ENCODE data around the gene OSBPL3. TPM values are rescaled to one million over a fixed set of nuclear protein-coding genes. Genes with fewer than 3 reads are reported as not detected.

The OSBPL3 gene
- total and polyA plus RNA-seq, 2 donors (not counting 1 experiment from before 2014, with no cell fraction given) = 22.7 to 70.2 TPM

DNA sequence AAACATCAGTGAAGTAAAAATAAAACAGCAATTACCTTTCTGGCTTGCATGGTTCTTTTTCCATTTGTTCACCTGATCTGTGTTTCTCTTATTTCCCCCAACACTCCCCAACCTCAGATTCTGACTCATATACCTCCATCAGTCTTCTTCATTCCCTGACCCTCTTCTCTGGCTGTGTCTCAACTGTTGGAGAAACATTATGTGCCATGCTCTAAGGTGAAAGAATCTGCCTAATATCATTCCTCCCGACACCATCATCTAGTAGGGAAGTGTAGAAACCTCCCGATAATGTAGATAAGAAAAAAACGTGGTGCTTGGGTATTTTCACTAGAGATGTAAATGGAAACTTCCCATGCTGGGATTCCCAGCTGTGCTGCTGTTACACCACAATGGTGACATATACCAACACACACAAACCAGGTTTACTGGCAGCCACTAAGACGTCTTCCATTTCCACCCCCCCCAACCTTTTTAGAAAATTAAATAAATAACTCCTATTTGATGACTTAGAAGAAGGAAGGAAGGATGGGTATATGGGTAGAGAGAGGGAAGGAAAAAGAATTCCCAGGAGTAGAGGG is 63.4 kb downstream of the OSBPL3 start:
- Histone ChIP-seq H3K4me3 (replicated peaks in 1 of 4; ENCODE audit: control extremely low read depth in 1 of 4, insufficient read depth in 1 of 4, low read depth in 3 of 4, low read length in 4 of 4) (no peak overlapping the region), H3K79me2 (ENCODE audit: control insufficient read depth, insufficient read depth, low read length) (peaks cover 50% of the 10 kb centered on the region), H3K9ac (ENCODE audit: insufficient read depth, low read length) (no peak overlapping the region), H4K20me1 (ENCODE audit: control insufficient read depth, extremely low read depth, insufficient read depth, low read length) (no peaks in the 10 kb centered on the region), H2AFZ (ENCODE audit: low read length) (no peak overlapping the region), H3K9me3 (ENCODE audit: control insufficient read depth, insufficient read depth, low read depth, low read length) (no peaks in the 10 kb centered on the region), H3K27ac (ENCODE audit: insufficient read depth, low read length) (no peak overlapping the region), H3K4me1 (ENCODE audit: control insufficient read depth, extremely low read depth, insufficient read depth, low read length) (peaks cover 9% of the 10 kb centered on the region), H3K27me3 (ENCODE audit: control insufficient read depth, insufficient read depth, low read length) (no peaks in the 10 kb centered on the region), H3K36me3 (ENCODE audit: control insufficient read depth, insufficient read depth, low read length) (no peaks in the 10 kb centered on the region), H3K4me2 (ENCODE audit: extremely low read depth, insufficient read depth, low read length) (no peak overlapping the region)
- TF ChIP-seq, protein P1, sequence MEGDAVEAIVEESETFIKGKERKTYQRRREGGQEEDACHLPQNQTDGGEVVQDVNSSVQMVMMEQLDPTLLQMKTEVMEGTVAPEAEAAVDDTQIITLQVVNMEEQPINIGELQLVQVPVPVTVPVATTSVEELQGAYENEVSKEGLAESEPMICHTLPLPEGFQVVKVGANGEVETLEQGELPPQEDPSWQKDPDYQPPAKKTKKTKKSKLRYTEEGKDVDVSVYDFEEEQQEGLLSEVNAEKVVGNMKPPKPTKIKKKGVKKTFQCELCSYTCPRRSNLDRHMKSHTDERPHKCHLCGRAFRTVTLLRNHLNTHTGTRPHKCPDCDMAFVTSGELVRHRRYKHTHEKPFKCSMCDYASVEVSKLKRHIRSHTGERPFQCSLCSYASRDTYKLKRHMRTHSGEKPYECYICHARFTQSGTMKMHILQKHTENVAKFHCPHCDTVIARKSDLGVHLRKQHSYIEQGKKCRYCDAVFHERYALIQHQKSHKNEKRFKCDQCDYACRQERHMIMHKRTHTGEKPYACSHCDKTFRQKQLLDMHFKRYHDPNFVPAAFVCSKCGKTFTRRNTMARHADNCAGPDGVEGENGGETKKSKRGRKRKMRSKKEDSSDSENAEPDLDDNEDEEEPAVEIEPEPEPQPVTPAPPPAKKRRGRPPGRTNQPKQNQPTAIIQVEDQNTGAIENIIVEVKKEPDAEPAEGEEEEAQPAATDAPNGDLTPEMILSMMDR (conservative IDR thresholded peaks at IDR 0.05 in 1 of 2, IDR thresholded peaks at IDR 0.05 in 1 of 2; ENCODE audit: low read depth in 1 of 2, low read length in 2 of 2) = no peak
- no peak for TF ChIP-seq EZH2 (IDR thresholded peaks at IDR 0.05; ENCODE audit: low read length, missing control alignments)
- peak in 1 of 2 donors; percentile 59 for DNase-seq (ENCODE audit: low read depth in 2 of 2)

DNA sequence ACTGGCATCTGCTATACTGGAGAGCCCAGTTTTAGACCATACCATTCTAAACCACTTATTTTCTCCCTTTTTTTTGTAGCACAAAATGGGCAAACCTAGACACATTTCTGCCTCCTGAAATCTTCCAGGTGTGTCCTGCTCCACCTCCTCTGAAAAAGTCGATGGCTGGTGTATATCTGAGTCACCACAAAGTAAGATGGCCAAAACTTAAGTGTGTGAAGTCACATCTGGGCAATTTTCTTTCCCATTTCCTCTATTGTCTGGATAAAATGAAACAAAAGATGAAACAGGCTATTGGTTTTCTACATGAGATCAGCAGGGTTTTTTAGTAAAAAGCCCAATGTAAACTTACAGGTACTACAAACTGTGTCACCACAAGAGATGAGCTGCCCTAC is 65.5 kb downstream of the OSBPL3 start:
- no peak overlapping the region for H3K4me2 ChIP-seq (ENCODE audit: extremely low read depth, insufficient read depth, low read length)
- no peaks in the 10 kb centered on the region for H4K20me1 ChIP-seq (ENCODE audit: control insufficient read depth, extremely low read depth, insufficient read depth, low read length)
- peaks cover 5% of the 10 kb centered on the region for H3K4me1 ChIP-seq (ENCODE audit: control insufficient read depth, extremely low read depth, insufficient read depth, low read length)
- H3K9ac ChIP-seq (ENCODE audit: insufficient read depth, low read length) = no peak overlapping the region
- no peak for TF ChIP-seq EZH2 (IDR thresholded peaks at IDR 0.05; ENCODE audit: low read length, missing control alignments)
- TF ChIP-seq, protein P1 (conservative IDR thresholded peaks at IDR 0.05 in 1 of 2, IDR thresholded peaks at IDR 0.05 in 1 of 2; ENCODE audit: low read depth in 1 of 2, low read length in 2 of 2) = no peak
- no peak overlapping the region for H3K27ac ChIP-seq (ENCODE audit: insufficient read depth, low read length)
- DNase-seq (ENCODE audit: low read depth in 2 of 2) = no peak
- H3K27me3 ChIP-seq (ENCODE audit: control insufficient read depth, insufficient read depth, low read length) = no peaks in the 10 kb centered on the region
- H2AFZ ChIP-seq (ENCODE audit: low read length) = no peak overlapping the region
- H3K36me3 ChIP-seq (ENCODE audit: control insufficient read depth, insufficient read depth, low read length) = no peaks in the 10 kb centered on the region
- H3K79me2 ChIP-seq (ENCODE audit: control insufficient read depth, insufficient read depth, low read length) = peaks cover 46% of the 10 kb centered on the region
- H3K4me3 ChIP-seq (replicated peaks in 1 of 4; ENCODE audit: control extremely low read depth in 1 of 4, insufficient read depth in 1 of 4, low read depth in 3 of 4, low read length in 4 of 4) = no peak overlapping the region
- H3K9me3 ChIP-seq (ENCODE audit: control insufficient read depth, insufficient read depth, low read depth, low read length) = no peaks in the 10 kb centered on the region

DNA sequence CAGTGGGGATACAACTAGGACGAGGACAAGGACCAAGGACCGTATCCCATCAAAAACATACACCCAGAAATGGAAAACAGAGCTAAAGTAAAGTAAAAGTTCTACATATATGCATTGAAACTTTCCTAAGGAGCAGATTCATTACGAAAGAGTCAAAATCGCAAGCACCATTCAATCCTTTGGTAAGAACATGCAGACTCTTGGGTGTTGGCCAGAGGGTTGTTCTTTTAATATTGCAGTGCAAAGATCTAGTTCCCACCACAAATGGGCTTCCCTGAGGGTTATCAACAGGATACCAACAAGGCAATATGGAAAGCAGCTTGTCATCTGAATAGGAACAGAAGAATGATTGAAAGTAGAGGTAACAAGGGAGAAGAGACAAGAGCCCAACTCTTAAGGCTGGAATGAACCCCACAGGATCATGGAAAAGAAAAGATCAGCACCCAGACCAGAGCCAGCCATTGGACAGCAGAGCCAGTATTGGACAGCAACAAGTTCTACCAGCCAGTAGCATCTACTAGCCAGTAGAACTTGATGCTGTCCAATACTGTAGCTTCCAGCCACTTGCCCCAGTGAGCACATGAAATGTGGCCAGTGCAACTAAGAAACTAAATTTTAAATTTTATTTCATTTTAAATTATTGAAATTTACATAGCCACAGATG is 66.0 kb downstream of the OSBPL3 start:
- DNase-seq (ENCODE audit: low read depth in 2 of 2) = peak in 1 of 2 donors; percentile 35
- Histone ChIP-seq H3K4me1 (ENCODE audit: control insufficient read depth, extremely low read depth, insufficient read depth, low read length) (peaks cover 5% of the 10 kb centered on the region), H2AFZ (ENCODE audit: low read length) (no peak overlapping the region), H3K4me2 (ENCODE audit: extremely low read depth, insufficient read depth, low read length) (no peak overlapping the region), H3K4me3 (replicated peaks in 1 of 4; ENCODE audit: control extremely low read depth in 1 of 4, insufficient read depth in 1 of 4, low read depth in 3 of 4, low read length in 4 of 4) (no peak overlapping the region), H3K27ac (ENCODE audit: insufficient read depth, low read length) (no peak overlapping the region), H3K9me3 (ENCODE audit: control insufficient read depth, insufficient read depth, low read depth, low read length) (no peaks in the 10 kb centered on the region), H3K36me3 (ENCODE audit: control insufficient read depth, insufficient read depth, low read length) (no peaks in the 10 kb centered on the region), H3K79me2 (ENCODE audit: control insufficient read depth, insufficient read depth, low read length) (peaks cover 43% of the 10 kb centered on the region), H3K9ac (ENCODE audit: insufficient read depth, low read length) (no peak overlapping the region), H4K20me1 (ENCODE audit: control insufficient read depth, extremely low read depth, insufficient read depth, low read length) (no peaks in the 10 kb centered on the region), H3K27me3 (ENCODE audit: control insufficient read depth, insufficient read depth, low read length) (no peaks in the 10 kb centered on the region)
- TF ChIP-seq EZH2 (IDR thresholded peaks at IDR 0.05; ENCODE audit: low read length, missing control alignments) = no peak
- TF ChIP-seq, protein P1 (conservative IDR thresholded peaks at IDR 0.05 in 1 of 2, IDR thresholded peaks at IDR 0.05 in 1 of 2; ENCODE audit: low read depth in 1 of 2, low read length in 2 of 2) = no peak

Data from fibroblast of lung (primary cell).